Anterior cingulate cortex (tissue), 58 donors: ENCODE results near the gene KATNBL1.
"Not testable (repeated sequence)": the region's sequence is repeated elsewhere in the genome, so short reads cannot be mapped to it uniquely, and the experiment has no call there.

Experiments used
- DNase-seq, 58 donors: peaks; one replicate each; lab custom pipeline; 2025; lab: John Stamatoyannopoulos, UW

The KATNBL1 gene

DNA sequence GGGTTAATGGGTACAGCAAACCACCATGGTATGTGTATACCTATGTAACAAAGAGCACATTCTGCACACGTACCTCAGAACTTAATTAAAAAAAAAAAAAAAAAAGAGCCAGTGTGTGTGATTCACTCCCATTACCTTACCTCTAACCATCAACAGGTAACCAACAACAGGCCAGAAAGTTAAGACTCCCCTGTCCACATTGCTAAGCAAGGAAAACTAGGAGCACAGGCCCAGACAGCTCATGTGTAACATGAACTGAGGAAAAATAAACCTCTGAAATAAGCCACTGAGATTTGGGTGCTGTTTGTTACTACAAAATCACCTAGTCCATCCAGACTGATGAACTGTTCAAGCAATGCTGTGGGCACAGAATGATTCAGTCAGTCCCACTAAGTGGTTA is 6.0 kb downstream of the KATNBL1 start:
- no peak for DNase-seq

DNA sequence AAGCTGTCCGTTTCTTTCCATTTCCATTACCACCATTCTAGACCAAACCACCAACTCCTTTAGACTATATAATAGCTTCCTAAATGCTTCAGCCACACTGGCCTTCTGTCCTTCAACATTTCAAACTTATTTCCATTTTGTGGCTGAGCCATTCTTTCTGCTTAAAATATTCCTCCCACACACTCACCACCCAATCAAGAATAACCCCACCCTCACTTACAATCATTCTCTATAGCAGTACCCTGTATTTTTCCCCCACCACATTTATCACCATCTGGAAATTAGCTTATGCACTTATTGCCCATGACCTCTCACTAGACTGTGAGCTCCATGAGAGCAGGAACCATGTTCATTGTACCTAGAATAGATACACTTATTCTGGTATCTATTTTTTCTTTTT is 6.6 kb downstream of the KATNBL1 start:
- no peak for DNase-seq

DNA sequence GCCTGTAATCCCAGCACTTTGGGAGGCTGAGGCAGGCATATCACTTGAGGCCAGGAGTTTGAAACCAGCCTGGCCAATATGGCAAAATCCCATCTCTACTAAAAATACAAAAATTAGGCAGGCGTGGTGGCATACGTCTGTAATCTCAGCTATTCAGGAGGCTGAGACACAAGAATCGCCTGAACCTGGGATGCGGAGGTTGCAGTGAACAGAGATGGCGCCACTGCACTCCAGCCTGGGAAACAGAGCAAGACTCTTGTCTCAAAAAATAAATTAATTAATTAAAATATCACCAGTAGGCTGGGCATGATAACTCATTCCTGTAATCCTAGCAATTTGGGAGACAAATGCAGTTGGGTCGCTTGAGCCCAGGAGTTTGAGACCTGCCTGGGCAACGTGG is 16.6 kb downstream of the KATNBL1 start:
- not testable (repeated sequence) for DNase-seq

DNA sequence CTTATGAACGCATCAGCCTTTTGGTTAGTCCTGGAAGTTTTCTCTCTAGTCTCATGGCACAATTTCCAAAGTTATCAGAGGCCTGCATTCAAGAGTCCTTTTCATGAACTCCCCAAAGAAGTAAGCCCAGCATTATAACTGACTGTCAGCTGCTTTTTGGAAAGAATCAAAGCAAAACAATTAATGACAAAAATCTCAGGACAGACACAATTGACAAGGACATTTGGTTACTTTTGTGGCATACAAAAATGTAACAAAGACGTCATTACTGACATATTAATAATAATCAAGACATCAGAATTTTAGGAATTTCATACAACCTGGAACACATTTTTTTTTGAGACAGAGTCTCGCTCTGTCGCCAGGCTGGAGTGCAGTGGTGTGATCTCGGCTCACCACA is 21.2 kb downstream of the KATNBL1 start:
- DNase-seq: no peak

DNA sequence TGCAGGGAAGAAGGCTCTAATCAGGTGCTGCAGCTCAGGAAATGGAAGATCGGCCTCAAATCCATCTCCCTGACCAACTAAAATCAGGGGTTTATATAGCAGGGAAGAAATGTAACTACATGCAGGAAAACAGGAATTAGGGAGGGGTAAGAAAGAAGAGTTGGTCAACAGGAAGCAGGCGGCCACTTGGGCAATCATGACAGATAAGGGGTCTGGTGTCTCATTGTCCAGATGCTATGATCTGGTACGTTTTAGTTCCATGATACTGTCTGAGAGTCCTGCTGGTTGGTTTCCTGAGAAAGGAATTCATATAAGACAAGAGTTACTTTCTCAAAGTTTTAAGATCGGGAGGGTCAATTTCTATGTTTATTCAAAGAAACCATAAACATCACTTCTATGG is 24.2 kb downstream of the KATNBL1 start:
- DNase-seq: no peak

DNA sequence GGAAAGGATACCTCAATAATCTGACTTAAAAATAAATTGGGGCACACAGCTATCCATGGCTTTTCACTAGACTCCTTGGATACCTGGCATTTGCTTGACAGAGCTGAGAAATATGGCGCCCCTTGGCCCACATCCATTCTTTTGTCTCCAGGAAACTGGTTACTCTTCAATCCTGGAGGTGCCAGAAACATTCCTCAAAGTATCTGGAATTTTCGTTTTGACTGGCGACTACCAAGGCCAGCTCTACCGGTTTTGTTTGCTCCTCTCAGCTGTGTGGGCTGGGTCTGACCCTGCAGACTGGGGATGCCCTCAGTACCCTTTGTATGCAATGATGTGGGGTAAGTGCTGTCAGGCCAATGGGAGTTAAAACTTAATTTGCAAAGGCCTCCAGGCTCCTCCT is 27.0 kb downstream of the KATNBL1 start:
- peak in 3 of 58 donors; percentile 2 to 3 (median 3) for DNase-seq

DNA sequence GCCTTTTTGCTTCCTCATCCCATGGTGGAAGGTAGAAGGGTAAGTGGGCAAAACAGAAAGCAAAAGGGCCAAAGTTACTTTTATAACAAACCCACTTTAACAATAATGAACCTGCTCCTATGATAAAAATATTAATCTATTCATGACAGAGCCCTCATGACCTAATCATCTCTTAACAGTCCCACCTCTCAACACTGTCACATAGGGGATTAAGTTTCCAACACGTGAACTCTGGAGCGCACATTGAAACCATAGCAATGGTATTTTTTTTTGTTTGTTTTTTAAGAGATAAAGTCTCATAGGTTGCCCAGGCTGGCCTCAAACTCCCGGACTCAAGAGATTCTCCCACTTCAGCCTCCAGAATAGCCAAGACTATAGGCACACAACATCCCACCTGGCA is 30.7 kb downstream of the KATNBL1 start:
- DNase-seq: no peak

DNA sequence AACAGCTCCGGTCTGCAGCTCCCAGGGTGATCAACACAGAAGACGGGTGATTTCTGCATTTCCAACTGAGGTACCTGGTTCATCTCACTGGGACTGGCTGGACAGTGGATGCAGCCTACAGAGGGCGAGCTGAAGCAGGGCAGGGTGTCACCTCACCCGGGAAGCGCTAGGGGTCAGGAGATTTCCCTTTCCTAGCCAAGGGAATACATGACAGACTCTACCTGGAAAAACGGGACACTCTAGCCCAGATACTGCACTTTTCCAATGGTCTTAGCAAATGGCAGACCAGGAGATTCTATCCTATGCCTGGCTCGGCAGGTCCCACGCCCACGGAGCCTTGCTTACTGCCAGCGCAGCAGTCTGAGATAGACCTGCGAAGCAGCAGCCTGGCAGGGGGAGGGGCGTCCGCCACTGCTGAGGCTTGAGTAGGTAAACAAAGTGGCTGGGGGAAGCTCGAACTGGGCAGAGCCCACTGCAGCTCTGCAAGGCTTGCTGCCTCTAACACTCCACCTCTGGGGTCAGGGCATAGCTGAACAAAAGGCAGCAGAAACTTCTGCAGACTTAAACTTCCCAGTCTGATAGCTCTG is 43.8 kb downstream of the KATNBL1 start:
- not testable (repeated sequence) for DNase-seq

DNA sequence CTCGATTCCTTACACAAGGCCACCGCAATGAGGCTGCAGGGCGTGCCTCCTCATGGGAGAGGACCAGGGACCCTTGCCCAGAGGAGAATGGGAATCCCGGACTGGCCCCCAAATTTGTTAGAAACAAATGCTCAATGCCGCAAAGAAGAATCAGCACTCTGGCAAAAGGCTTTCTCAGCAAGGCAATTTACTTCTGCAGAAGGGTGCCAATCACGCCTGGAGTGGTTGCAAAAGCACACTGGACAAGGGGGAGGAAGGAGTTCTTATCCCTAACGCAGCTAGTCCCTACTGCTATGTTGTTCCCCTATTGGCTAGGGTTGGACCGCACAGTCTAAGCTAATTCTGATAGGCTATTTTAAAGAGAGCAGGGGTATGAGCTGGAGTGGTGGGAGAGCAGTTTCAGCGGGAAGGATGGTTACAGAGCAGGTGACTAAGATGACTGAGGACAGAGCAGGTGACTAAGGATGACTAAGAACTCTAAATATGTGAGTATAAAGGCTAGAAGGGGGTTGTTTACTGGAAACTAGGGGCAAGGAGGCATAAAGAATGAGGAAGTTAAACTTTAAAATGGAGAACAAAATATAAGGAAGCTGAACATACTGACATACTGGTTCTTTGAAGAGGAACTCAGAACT is 48.5 kb downstream of the KATNBL1 start:
- no peak for DNase-seq

DNA sequence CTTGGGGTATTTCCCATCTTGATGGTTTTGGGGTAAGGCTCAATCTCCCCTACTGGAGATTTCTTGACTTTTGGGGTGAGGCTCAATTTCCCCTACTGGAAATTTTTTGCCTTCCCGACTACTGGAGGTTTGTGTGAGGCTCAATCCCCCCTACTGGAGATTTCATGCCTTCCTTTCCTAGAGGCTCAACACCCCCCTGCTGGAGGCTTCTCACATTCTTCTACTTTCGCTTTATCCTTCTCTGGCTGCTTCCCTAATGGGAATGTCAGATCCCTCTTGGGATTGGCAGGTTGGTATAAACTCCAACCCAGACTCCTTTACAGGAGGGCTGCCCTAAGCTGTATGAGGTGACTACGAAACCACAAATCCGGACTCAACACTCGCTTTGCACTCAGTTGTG is 49.2 kb downstream of the KATNBL1 start:
- no peak for DNase-seq

DNA sequence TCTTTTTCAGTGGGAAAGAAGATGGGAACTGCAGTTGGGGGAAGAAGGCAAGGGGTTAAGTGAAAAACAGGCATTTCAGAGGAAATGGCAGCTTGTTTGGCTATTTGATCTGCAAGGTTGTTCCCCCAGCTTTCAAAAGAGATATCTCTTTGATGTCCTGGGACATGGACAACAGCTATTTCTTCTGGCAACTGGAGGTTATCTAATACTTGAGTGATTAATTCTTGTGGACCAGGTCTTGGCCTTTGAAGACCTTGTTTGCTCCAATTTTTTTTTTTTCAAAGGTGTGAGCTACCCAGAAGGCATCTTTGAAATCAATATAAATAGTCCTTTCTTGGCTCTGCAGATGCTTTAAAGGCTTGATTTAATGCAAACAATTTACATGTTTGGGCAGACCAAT is 51.5 kb downstream of the KATNBL1 start:
- DNase-seq: no peak

DNA sequence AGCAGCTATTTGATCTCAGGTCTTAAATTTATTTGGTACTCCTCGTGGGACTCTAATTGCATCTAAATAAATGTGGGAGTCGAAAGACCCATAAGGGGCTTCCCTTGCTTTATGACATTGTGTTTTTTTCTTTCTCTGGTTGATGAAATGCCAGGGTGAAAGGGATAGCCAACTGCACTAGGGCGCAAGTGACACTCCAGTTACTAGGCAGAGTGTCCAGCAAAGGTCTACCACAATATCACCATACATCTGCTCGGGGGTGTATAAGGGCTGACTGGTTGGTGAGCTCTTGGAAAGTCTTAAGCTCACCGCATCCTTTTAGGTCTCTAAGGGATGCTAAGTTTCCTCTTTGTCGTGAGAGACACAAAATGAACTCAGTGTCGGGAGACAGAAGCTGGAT is 54.0 kb downstream of the KATNBL1 start:
- no peak for DNase-seq

DNA sequence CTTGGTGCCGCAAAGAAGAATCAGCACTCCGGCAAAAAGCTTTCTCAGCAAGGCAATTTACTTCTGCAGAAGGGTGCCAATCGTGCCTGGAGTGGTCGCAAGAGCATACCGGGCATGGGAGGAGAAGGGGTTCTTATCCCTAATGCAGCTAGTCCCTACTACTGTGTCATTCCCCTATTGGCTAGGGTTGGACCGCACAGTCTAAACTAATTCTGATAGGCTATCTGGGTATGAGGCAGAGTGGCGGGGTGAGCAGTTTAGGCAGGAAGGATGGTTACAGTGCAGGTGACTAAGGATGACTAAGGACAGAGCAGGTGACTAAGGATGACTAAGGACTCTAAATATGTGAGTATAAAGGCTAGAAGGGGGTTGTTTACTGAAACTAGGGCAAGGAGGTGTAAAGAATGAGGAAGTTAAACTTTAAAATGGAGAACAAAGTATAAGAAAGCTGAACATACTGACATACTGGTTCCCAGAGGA is 55.1 kb downstream of the KATNBL1 start:
- DNase-seq: no peak

DNA sequence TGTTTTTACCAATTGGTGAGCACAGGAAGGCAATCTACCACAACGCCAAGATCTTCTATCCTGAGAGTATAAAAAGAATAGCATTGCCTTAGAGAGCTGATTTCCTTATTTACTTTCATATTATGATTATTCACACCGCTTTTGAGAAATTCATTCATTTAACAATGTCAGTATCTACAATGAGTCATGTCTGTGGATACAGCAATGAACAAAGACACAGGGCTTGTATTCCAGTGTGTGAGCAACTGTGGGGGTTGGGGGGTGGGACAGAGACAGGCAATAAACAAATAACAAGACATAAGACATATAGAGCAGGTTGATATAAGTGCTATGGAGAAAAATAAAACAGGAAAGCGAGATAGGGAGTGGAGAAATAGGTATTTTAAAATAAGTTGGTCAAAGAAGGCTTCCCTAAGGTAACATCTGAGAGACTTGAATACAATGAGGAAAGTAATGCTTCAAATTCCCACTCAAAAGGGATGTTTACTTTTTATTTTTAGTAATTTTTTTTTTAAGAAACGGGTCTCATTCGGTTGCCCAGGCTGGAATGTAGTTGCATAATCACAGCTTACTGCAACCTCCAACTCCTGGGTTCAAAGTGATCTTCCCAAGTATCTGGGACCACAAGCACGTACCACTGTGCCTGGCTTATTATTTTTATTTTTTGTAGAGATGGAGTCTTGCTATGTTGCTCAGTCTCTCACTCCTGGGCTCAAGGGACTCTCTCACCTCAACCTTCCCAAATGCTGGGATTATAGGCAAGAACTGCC is 62.3 kb downstream of the KATNBL1 start:
- DNase-seq: no peak

DNA sequence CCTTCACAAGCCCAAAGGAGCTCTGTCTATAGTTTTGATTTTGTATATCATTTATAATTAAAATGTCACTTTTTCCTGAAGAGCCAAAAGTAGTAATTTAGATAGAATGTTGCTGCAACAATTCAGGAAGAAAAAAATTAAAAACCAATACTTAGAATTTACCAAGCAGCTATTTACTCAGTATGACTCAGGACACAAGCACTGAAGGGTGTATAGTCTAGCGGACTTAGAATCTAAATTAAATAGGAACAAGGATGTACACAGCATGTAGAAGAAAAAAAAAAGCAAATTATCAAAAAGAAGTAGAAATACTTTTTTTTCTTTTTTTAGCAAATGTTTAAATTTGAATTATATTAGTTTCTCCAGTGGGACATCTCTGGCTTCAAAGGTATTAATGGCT is 76.4 kb downstream of the KATNBL1 start:
- DNase-seq: no peak

DNA sequence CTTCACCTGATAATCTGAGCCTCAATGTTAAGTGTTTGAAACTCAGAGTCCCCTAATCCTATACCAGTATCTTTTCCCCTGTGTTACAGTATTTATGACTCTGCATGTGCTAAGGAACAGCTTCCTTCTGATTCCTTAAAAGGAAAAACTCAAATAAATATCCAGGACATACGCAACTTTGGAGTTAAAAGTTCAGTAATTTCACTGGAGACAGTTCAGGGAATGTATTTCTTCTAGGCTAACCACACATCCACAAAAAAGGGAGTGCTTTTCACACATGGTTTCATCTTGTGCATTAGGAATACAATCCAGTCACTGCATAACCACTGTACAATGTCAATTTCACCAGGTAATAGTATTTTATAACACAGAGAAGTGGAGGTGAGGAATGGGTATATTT is 77.0 kb downstream of the KATNBL1 start:
- DNase-seq: no peak

DNA sequence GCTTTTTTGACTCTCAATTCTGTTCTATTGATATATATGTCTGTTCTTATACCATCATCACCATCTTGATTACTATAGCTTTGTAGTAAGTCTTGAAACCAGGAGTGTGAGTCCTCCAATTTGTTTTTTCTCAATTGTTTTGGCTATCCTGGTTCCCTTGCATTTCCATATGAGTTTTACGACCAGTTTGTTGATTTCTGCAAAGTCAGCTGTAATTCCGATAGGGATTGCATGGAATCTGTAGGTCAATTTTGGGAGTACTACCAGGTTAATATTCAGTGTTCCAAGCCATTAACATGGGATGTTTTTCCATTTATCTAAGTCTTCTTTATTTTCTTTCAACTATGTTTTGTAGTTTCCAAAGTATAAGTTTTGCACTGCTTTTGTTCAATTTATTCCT is 81.0 kb downstream of the KATNBL1 start:
- no peak for DNase-seq

DNA sequence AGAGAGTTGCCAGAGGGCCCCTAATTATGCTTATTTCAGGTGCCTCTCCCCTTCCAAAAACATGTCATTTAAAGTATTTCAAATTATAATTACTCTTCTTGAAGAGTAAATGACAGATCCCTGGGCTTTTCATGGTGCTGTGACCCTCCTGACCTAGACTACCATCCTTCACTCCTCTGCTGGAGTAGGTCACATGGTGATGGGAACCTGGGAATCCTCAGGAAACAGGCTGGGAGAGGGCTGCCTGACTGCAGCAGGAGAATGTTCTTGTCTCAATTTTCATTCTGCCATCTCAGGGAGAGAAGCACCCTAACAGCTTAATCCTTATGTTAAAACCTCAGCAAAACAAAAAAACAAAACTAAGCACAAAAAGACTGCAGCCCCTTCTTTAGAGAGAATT is 83.4 kb downstream of the KATNBL1 start:
- no peak for DNase-seq

DNA sequence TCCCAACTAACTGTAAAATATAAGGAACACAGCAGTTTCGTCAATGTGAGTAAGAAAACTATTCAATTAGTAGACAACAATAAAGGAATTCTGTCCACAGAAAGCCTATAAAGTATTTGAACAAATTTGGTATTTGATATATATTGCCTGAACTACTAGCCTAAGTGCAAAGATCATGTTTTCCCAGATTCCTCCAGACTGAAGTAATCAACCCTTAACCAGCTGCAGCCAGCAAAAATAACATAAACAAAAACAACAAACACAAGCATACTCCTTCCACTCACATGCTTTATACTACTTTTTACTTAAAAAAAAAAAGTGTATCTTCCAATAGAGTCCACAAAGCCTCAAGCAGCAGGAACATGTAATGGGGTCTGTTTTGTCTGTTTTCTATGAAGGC is 84.0 kb downstream of the KATNBL1 start:
- no peak for DNase-seq

DNA sequence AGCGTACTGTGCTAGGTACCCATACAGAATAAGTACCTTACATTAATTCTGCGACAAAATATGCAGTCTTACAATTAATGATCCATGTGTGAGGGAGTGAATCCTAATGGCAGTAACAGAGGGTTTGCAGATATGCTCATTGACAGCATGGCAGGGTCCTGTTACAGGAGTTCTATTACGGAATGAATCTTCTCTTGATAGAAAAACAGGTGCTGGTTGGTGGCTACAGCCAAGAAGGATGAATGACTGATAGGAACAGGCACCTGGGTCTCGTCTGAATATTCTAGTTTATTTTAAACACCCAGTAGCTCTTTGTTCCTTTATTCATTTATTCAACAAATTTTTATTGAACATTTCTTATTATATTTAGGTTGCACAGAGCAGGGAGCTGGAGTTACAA is 85.2 kb downstream of the KATNBL1 start:
- no peak for DNase-seq

DNA sequence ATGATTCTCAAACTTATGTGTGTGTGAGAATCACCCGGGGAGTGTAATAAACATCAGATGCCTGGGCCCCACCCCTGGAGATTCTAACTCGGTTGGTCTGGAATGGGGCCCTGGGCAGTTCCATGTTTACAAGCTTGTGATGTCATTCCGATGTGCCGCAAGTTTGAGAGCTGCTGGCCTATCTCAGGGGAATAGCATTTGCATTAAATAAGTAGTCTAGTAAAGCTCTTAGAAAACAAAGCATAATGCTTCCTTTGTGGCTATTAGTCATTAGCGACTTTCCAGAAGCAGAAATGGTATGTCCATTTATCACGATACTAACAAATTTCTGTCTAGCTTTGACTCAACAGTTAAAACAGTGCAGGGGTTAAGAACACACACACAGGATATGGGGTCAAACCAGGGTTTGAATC is 87.1 kb downstream of the KATNBL1 start:
- no peak for DNase-seq

DNA sequence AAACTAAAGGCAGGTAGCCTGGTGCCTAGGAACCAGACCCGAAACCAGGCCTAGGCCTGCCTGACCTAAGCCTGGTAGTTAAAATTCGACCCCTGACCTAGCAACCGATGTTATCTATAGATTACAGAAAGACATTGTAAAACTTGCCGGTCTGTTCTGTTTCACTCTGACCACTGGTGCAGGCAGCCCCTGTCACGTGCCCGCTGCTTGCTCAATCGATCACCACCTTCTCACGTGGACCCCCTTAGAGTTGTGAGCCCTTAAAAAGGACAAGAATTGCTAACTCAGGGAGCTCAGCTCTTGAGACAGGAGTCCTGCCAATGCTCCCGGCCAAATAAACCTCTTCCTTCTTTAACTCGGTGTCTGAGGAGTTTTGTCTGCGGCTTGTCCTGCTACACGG is 88.1 kb downstream of the KATNBL1 start:
- DNase-seq: not testable (repeated sequence)
